NOMO-1 (cell line): ENCODE results near the gene ASZ1.
"Not testable (repeated sequence)": the region's sequence is repeated elsewhere in the genome, so short reads cannot be mapped to it uniquely, and the experiment has no call there.

Experiments
- DNase-seq, 2 experiments: peaks; one replicate each; lab custom pipeline; 2025; ENCODE audit not compliant: unreplicated experiment in 2 of 2; lab: John Stamatoyannopoulos, UW

Gene ASZ1, protein sequence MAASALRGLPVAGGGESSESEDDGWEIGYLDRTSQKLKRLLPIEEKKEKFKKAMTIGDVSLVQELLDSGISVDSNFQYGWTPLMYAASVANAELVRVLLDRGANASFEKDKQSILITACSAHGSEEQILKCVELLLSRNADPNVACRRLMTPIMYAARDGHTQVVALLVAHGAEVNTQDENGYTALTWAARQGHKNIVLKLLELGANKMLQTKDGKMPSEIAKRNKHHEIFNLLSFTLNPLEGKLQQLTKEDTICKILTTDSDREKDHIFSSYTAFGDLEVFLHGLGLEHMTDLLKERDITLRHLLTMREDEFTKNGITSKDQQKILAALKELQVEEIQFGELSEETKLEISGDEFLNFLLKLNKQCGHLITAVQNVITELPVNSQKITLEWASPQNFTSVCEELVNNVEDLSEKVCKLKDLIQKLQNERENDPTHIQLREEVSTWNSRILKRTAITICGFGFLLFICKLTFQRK

GRCh38 chr7:117427258-117427701 lies at the start of gene ASZ1:
TSS of gene ASZ1 (minus strand) at chr7:117427493. CDS start at chr7:117427460, 33 bp downstream.
- DNase-seq = no peak

DNA sequence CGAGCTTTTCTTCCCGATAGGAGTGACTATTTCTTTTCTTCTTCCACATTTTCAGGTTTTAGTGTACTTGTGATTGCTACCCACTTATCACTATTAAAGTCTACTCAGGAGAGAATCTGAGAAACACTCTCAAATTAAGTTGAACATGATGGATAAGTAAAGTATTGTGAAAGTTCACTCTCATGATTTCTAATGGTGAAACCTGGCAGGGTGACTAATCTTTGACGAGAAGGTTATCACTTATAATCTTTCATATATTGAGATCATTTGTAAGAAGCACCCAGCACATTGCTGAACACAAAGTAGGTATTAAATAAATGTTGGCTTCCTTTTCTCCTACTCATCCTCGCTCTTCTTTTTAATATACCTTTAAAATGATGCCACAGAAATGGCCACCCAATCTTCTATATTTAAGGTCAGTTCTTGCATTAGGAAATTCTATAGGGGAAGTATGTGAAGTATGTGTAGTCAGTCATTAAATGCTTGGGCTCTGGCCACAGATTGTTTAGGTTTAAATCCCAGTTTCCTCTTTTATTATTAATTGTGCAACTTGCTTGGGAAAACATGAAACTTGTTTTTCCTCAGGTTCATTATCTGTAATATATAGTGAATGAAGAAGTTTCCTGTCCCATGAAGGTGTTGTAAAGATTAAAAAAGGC lies 49.4 kb upstream of the ASZ1 start:
- no peak for DNase-seq

- no peak for DNase-seq
Measured at GRCh38 chr7:117472335-117472734, 45.0 kb upstream of the ASZ1 start.

DNA sequence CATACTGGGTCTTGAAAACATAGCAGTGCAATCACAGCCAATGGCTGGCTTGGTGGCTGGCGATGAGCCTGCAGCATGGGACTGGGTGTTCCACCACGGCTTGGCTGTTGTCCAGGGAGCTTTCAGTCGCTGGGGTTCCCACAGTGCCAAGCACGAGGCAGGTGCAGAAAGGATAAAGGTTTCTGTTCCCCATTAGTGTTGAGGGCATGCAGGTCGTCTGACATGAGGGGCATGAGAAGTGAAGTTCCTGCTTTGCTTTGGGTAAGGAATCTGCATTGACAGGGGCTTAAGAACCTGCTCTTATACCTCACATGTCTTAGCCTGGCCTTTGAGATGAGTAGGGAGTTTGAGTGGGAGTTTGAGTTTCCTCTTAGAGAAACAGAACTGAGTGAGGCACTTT lies 43.5 kb upstream of the ASZ1 start:
- DNase-seq = no peak

DNA sequence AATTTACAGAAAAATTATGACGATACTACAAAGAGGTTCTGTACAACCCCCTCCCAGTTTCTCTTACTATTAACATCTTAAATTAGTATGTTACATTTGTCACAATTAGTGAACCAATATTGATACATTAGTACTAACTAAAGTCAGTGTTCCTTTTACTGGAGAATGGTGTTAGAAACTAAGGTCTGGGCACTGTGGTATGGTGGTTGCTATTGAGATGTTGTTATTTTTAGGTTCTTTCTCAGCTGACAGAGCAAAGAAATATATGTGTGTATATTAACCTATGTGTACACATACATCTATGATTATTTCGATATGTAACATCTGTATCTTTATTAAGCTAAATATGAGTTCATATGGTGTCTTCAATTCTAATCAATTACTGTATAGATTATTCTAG lies 40.9 kb upstream of the ASZ1 start:
- DNase-seq = no peak

GRCh38 chr7:117460815-117461214 lies 33.5 kb upstream of the ASZ1 start:
- DNase-seq = not testable (repeated sequence)

- DNase-seq = no peak
Measured at GRCh38 chr7:117459735-117460134, 32.4 kb upstream of the ASZ1 start.

DNA sequence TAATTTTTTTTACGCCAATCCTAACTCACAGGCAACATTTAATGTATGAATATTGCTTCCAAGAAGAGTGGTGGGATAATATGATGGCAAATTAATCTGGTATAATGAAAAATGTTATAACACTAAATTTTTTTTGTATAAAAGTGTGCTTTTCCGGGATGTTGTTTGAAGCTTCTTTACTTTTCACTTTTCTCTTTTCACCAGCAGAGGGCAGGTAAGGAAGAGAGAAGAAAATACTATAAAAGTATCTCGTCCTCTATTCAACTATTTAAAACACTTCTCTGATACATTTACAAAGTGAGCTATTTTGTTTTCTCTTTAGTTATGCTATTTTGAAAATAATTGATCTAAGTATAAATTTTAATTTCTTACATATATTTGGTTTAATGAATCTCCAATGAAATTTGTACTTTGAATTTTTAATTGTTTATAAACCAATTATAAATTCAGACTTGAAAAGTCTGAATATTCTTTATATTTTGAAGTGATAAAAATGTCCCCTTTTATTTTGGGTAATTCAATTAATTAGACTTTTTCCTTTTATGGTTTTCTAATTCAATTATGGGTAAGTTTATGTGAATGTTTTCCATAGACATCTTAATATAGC lies 31.8 kb upstream of the ASZ1 start:
- DNase-seq = no peak

DNA sequence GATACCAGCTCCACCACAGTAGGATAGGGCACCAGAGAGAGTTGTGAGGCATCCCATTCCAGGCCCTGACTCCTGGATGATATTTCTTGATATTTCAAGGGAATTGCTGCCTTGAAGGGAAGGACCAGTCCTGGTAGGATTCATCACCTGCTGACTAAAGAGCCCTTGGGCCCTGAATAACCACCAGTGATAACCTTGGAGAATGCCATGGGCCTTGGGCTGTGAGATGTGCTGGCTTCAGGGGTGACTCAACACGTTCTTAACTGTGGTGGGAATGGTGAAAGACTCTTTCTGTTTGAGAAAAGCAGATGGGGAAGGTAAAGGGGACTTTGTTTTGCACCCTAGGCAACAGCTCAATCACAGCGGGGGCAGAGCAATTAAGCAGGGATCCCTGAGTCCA lies 21.4 kb upstream of the ASZ1 start:
- no peak for DNase-seq

DNA sequence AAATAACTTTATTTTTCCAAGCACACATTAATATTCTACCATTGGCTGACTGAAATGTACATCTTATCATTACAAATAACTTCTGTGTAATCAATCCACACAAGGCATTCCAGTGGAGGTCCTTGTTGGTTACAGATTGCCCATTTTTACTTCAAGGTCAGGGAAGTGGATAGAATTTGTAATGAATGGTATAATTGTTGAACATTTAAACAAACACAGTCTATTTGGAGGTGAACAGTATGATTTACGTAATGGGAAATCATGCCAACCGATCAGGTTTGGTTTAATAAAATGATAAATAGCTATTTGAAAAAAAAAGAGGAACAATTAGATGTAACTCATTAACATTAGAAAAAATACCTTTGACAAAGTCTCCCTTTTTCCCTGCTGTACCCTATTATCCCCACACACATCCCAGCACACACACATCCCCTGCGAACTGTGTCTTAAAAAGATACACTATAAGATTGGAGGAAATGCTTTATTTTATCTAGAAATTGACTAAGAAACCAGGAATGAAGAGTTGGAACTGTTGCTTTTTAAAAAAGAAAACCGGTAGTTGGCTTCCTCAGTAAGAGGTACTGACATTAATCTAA lies 19.0 kb upstream of the ASZ1 start:
- DNase-seq = no peak

- no peak for DNase-seq
Measured at GRCh38 chr7:117445206-117445605, 17.9 kb upstream of the ASZ1 start.

GRCh38 chr7:117444646-117445045 lies 17.4 kb upstream of the ASZ1 start:
- no peak for DNase-seq

DNA sequence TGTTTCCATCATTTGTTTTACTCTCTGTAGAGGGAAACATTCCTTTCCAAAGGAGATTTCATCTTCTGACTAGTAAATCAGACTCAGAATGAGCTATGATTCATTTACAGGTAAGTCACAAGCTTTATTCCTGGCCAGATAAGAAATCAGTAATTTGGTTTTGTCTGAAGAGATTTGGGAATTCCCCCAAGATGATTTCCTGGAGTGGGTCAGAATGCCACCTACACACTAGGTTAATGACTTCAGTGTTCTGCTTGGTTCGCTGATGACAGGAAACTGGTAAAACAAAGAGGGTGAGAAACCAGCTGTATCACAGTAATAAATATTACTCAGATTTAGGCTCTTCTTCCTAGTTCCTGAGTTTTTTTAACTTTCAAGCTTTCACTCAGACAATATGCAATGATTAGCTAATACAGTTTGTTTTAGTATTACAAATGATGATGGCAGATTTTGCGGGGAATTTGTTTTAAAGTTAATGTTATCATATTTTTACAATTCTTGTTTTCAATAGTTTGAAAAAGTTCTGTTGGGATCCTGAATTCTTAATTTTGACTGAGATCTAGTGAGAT lies 8.3 kb upstream of the ASZ1 start:
- no peak for DNase-seq

- no peak for DNase-seq
Measured at GRCh38 chr7:117424090-117424829, 3.0 kb downstream of the ASZ1 start.

DNA sequence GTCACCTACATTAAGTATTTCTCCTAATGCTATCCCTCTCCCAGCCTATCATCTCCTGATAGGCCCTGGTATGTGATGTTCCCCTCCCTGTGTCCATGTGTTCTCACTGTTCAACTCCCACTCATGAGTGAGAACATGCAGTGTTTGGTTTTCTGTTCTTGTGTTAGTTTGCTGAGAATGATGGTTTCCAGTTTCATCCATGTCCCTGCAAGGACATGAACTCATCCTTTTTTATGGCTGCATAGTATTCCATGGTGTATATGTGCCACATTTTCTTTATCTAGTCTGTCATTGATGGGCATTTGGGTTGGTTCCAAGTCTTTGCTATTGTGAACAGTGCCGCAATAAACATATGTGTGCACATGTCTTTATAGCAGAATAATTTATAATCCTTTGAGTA lies 12.7 kb downstream of the ASZ1 start:
- not testable (repeated sequence) for DNase-seq

- DNase-seq = no peak
Measured at GRCh38 chr7:117412946-117413559, 14.2 kb downstream of the ASZ1 start.

- no peak for DNase-seq
Measured at GRCh38 chr7:117412390-117412789, 14.9 kb downstream of the ASZ1 start.

- no peak for DNase-seq
Measured at GRCh38 chr7:117411539-117411938, 15.8 kb downstream of the ASZ1 start.

DNA sequence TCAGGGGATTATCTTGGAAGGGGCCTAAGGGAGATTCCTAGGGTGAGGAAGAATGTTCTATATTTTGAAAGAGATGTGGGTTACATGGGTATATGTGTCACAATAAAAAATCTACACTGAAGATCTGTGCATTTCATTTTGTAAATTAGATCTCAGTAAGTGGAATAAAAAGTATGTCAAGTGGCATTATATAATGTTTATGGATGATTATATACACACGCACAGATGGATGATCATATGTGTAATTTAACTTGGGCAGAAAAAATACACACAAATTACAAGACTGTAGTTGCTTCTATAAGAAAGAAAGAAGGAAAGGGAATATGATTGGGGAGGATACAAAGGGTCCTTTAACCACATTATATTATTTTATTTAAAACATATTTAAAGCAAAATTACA lies 18.5 kb downstream of the ASZ1 start:
- DNase-seq = no peak

- no peak for DNase-seq
Measured at GRCh38 chr7:117405519-117405918, 21.8 kb downstream of the ASZ1 start.
